ENCODE data around the gene PCDH10.

PCDH10 gene

DNA sequence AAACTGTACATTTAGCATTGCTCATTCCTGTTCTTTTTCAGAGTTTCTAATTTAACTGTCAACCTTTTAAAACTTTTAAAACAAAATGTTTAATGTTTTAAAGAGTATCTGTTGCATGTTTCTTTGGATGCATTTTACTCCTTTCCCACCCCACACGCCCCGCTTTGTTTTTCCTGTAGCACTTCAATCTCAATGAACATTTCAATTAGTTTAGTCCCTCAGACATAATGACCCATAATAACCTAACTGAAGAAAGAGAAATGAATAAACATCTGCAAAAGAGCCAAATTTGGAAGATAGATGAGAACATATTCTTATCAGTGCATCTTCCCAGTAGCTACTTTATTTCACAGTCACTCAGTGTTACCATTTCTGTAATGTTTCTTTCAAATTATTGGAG is 7.5 kb downstream of the PCDH10 start:
- H3K36me3 ChIP-seq (ENCODE audit: control insufficient read depth, insufficient read depth, low read length) = no peaks in the 10 kb centered on the region
- no peak overlapping the region for H3K4me3 ChIP-seq (replicated peaks; ENCODE audit: low read depth, low read length)
- no peaks in the 10 kb centered on the region for H3K27me3 ChIP-seq (replicated peaks; ENCODE audit: control insufficient read depth, insufficient read depth, low read length)
- no peak for DNase-seq (ENCODE audit: extremely low read depth, insufficient read length)
- TF ChIP-seq, protein P1, sequence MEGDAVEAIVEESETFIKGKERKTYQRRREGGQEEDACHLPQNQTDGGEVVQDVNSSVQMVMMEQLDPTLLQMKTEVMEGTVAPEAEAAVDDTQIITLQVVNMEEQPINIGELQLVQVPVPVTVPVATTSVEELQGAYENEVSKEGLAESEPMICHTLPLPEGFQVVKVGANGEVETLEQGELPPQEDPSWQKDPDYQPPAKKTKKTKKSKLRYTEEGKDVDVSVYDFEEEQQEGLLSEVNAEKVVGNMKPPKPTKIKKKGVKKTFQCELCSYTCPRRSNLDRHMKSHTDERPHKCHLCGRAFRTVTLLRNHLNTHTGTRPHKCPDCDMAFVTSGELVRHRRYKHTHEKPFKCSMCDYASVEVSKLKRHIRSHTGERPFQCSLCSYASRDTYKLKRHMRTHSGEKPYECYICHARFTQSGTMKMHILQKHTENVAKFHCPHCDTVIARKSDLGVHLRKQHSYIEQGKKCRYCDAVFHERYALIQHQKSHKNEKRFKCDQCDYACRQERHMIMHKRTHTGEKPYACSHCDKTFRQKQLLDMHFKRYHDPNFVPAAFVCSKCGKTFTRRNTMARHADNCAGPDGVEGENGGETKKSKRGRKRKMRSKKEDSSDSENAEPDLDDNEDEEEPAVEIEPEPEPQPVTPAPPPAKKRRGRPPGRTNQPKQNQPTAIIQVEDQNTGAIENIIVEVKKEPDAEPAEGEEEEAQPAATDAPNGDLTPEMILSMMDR (IDR thresholded peaks at IDR 0.05; ENCODE audit: insufficient read depth, low read length, poor library complexity, severe bottlenecking) = no peak

DNA sequence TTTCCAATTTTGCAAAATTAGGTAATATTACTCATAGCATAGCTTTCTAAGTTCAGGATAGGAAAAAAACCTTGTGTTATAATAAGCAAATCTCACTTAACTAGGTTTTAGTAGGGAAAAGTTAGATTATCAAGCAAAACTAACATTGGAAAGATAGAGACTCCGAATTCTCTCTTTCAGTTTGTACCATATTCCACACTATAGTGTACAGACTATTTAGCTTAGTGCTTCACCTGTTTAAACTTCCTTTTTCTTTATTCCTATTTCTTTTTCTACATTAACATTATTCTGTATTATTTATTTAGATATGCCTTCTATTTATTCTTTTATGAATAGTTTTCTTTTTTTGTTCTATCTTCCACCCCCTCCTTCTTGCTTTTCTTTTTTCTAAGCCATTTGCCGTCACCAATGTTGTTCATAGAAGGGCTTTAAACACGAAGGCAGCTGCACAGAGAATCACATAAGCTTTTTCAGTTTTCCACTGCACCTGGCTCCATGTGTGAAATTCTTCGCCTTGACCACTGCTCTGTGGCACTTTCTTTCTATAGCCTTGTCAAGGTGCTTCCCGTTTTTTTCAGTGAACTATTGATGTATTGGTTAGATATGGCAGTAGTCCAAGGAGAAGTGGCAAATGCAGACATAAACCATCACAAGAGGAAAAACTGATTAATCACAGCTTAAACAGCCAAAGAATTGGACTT is 8.5 kb downstream of the PCDH10 start:
- Histone ChIP-seq H3K27me3 (replicated peaks; ENCODE audit: control insufficient read depth, insufficient read depth, low read length) (no peaks in the 10 kb centered on the region), H3K4me3 (replicated peaks; ENCODE audit: low read depth, low read length) (no peak overlapping the region)
- DNase-seq (ENCODE audit: extremely low read depth, insufficient read length) = no peak

DNA sequence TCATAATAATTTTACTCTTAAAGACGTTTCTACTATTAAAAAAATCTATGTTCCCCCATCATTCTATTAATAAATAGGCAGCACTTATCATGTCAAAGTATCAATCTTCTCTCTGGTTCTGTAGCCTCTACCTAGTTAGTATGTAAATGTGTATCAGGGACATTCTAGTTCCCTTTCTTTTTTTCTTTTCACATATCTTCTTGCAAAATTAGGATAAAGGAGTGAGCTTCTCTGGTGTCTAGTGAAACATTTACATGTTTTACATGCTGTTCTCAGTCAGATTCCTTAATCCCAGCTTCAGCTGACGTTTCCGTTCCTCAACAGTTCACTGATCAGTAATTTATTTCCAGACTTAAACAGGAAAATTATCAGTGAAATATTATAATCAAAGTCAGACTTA is 11.8 kb downstream of the PCDH10 start:
- Histone ChIP-seq H3K27me3 (replicated peaks; ENCODE audit: control insufficient read depth, insufficient read depth, low read length) (no peaks in the 10 kb centered on the region), H3K4me3 (replicated peaks; ENCODE audit: low read depth, low read length) (no peak overlapping the region), H3K36me3 (ENCODE audit: control insufficient read depth, insufficient read depth, low read length) (no peaks in the 10 kb centered on the region)
- no peak for DNase-seq (ENCODE audit: extremely low read depth, insufficient read length)
- TF ChIP-seq, protein P1 (IDR thresholded peaks at IDR 0.05; ENCODE audit: insufficient read depth, low read length, poor library complexity, severe bottlenecking) = no peak

More for the DNA sequence above, 8.5 kb downstream of the PCDH10 start:
- no peaks in the 10 kb centered on the region for H3K36me3 ChIP-seq (ENCODE audit: control insufficient read depth, insufficient read depth, low read length)
- TF ChIP-seq, protein P1 (IDR thresholded peaks at IDR 0.05; ENCODE audit: insufficient read depth, low read length, poor library complexity, severe bottlenecking) = no peak

GRCh38 chr4:133161570-133162295 is 12.6 kb downstream of the PCDH10 start:
- H3K36me3 ChIP-seq (ENCODE audit: control insufficient read depth, insufficient read depth, low read length) = no peaks in the 10 kb centered on the region
- H3K27me3 ChIP-seq (replicated peaks; ENCODE audit: control insufficient read depth, insufficient read depth, low read length) = no peaks in the 10 kb centered on the region
- DNase-seq (ENCODE audit: extremely low read depth, insufficient read length) = no peak
- no peak overlapping the region for H3K4me3 ChIP-seq (replicated peaks; ENCODE audit: low read depth, low read length)
- TF ChIP-seq, protein P1 (IDR thresholded peaks at IDR 0.05; ENCODE audit: insufficient read depth, low read length, poor library complexity, severe bottlenecking) = no peak

GRCh38 chr4:133162941-133163340 is 13.8 kb downstream of the PCDH10 start:
- no peaks in the 10 kb centered on the region for H3K36me3 ChIP-seq (ENCODE audit: control insufficient read depth, insufficient read depth, low read length)
- no peak for DNase-seq (ENCODE audit: extremely low read depth, insufficient read length)
- no peak overlapping the region for H3K4me3 ChIP-seq (replicated peaks; ENCODE audit: low read depth, low read length)
- H3K27me3 ChIP-seq (replicated peaks; ENCODE audit: control insufficient read depth, insufficient read depth, low read length) = no peaks in the 10 kb centered on the region
- TF ChIP-seq, protein P1 (IDR thresholded peaks at IDR 0.05; ENCODE audit: insufficient read depth, low read length, poor library complexity, severe bottlenecking) = no peak

Data from GM06990 (cell line).